Measurements from ENCODE around the gene HYCC1.
"Not testable (repeated sequence)": the region's sequence is repeated elsewhere in the genome, so short reads cannot be mapped to it uniquely, and the experiment has no call there.

DNA sequence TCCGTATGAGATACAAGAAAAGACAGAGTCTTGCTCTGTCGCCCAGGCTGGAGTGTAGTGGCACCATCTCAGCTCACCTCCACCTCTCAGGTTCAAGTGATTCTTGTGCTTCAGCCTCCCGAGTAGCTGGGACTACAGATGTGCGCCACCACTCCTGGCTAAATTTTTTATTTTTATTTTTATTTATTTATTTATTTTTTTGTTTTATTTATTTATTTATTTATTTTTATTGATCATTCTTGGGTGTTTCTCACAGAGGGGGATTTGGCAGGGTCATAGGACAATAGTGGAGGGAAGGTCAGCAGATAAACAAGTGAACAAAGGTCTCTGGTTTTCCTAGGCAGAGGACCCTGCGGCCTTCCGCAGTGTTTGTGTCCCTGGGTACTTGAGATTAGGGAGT, 31.2 kb upstream of the HYCC1 start:
- TF ChIP-seq, protein P1, sequence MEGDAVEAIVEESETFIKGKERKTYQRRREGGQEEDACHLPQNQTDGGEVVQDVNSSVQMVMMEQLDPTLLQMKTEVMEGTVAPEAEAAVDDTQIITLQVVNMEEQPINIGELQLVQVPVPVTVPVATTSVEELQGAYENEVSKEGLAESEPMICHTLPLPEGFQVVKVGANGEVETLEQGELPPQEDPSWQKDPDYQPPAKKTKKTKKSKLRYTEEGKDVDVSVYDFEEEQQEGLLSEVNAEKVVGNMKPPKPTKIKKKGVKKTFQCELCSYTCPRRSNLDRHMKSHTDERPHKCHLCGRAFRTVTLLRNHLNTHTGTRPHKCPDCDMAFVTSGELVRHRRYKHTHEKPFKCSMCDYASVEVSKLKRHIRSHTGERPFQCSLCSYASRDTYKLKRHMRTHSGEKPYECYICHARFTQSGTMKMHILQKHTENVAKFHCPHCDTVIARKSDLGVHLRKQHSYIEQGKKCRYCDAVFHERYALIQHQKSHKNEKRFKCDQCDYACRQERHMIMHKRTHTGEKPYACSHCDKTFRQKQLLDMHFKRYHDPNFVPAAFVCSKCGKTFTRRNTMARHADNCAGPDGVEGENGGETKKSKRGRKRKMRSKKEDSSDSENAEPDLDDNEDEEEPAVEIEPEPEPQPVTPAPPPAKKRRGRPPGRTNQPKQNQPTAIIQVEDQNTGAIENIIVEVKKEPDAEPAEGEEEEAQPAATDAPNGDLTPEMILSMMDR (IDR thresholded peaks at IDR 0.05) = not testable (repeated sequence)
- TF ChIP-seq POLR2A, POLR2AphosphoS5 (IDR thresholded peaks at IDR 0.05): not testable (repeated sequence)
